Measurements from ENCODE around the gene TSEN54.
"Not testable (repeated sequence)": the region's sequence is repeated elsewhere in the genome, so short reads cannot be mapped to it uniquely, and the experiment has no call there.

TSEN54 gene

GRCh38 chr17:75518201-75518600 is 1.9 kb downstream of the TSEN54 start:
- DNase-seq (ENCODE audit: low read depth in 2 of 2): no peak

DNA sequence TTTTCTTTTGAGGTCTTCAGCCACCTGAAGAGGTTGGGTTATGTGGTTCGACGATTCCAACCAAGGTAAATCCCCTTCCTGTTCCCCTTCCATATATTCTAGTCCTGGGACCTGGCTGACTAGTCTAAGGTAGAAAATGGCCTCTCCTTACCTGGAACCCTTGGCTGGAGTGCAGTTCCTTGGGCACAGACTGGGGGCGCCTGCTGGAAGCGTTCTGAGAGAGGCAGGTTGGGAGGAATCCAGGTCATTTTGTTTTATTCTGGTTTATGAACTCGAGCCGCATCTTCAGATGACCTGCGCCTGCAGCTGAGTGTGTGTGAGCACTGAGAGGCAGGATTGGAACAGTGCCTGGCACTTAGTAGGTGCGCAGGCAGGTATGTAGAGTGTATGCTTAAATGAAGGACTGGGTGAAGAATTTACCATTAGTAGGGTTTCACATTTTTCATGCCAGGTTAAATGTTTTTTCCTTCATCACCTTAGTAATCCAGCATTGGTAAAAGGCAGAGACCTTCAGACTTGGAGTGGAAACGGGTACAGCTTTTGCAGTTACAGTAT is 2.7 kb downstream of the TSEN54 start:
- DNase-seq (ENCODE audit: low read depth in 2 of 2): no peak

- not testable (repeated sequence) for DNase-seq (ENCODE audit: low read depth in 2 of 2)
Measured at GRCh38 chr17:75520413-75520812, 4.1 kb downstream of the TSEN54 start.

- no peak for DNase-seq (ENCODE audit: low read depth in 2 of 2)
Measured at GRCh38 chr17:75521290-75521689, 5.0 kb downstream of the TSEN54 start.

DNA sequence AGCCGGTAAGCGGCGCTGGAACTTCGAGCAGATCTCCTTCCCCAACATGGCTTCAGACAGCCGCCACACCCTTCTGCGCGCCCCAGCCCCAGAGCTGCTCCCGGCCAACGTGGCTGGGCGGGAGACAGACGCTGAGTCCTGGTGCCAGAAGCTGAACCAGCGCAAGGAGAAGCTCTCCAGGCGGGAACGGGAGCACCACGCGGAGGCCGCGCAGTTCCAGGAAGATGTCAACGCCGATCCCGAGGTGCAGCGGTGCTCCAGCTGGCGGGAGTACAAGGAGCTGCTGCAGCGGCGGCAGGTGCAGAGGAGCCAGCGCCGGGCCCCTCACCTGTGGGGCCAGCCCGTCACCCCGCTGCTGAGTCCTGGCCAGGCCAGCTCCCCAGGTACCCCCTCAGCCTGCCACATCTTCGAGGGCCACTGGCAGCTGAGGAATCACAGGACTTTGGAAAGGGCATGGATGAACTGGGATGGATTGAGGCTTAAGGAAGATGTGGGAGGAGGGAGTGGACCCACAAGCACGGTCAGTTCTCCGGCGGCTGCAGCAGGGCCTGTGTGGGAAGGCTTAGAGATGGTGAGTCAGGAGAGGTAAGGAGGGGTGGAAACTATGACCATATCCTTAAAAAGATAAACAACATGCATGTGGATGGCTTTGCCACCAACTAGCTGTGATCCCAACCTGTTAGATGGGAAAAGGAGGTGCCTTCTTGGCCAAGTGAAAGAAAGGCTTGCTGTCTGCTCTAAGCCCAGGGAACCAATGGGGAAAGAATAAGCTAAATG is 5.8 kb downstream of the TSEN54 start:
- no peak for DNase-seq (ENCODE audit: low read depth in 2 of 2)

- no peak for DNase-seq (ENCODE audit: low read depth in 2 of 2)
Measured at GRCh38 chr17:75523647-75524046, 7.3 kb downstream of the TSEN54 start.

DNA sequence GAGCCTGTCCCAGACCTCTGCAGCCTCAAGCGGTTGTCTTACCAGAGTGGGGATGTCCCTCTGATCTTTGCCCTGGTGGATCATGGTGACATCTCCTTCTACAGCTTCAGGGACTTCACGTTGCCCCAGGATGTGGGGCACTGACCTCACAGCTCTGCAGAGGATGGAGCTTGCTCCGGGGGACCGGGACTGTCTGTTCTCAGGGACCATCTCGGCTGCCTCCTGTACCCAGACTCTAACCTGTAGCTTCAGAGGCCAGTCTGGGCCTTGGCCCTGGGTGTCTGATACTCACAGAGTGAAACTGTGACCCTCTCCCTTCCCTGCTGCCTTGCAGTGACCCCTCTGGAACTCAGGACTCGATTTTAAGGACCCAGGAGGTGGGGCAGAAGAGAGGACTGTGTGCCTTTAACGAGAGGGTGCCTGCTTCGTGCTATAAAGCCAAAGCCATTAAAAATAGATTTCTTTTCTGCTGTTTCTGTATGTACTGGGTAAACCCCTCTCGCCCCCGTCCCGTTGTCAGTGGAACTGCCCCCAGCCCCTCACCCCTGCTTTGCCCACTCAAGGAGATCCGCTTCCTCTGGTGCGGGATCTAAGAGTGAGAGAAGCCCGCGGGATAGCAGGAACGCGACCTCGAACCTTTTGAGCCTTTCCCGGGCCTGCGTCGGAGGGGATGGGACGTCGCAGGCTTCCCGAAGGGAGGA is 8.1 kb downstream of the TSEN54 start:
- DNase-seq (ENCODE audit: low read depth in 2 of 2): no peak

- peak; percentile 60 to 76 for DNase-seq (ENCODE audit: low read depth in 2 of 2)
Measured at GRCh38 chr17:75524970-75525805, 8.9 kb downstream of the TSEN54 start, which contains the start of gene LLGL2. TSS of gene LLGL2 (plus strand) at chr17:75525697. CDS start at chr17:75543427, 17,730 bp downstream.

DNA sequence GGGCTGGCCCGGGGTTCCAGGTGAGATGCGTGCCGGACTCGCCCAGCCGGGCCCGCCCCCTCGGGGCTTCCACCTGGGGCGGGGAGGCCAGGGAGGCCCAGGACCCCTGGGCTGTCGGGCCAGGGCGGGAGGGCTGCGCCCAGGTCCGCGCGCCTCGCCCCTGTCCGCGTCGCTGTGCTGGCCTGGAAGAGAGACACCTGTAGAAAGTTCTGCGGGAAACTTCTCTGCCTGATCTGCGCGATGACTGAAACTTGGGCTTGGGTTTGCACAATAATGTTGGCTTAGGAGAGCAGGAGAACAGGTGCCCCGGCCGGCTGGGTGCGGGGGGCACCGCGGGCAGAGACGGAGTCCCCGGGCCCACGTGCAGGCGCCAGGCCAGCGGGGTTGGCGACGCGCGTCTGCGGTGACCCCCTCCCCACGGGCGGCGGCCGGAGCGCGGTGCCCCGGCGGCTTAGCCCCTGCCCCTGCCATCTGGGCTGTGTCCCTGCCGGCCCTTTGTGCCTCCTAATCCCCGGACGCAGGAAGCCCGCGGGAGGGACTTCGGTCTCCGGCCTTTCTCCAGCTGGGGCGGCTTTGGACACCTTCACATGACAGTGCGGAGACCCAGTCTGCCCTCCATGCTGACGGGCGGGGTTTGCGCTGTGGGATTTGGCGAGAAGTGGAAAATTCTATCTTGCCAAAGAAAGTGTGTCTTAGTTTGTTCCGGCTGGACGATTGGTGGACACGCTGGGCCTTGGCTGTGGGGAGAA is 9.7 kb downstream of the TSEN54 start:
- no peak for DNase-seq (ENCODE audit: low read depth in 2 of 2)

DNA sequence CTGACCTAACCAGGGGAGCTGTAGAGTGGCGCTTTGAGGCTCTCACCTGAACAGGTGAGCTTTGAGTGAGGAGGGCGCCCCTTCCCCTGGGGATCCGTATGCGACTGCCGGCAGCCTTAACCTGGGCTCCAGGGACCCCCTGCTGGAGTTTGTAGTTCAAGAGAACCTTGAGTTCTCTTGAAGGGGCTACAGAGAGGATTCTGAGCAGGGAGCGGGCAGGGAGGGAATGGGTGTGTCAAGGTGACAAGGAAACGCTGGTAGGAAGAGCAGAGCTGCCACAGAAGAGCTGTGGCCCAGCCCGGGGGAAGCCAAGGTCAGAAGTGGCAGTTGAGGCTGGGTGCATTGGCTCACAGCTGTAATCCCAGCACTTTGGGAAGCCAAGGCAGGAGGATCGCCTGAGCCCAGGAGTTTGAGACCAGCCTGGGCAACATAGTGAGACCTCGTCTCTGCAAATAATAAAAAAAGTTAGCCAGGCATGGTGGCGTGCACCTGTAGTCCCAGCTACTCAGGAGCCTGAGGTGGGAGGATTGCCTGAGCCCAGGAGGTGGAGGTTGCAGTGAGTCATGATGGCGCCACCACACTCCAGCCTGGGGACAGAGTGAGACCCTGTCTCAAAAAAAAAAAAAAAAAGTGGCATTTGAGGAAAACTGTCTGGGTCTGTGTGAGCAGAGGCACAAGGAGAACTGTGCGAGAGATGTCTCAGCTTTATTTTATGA is 10.4 kb downstream of the TSEN54 start:
- DNase-seq (ENCODE audit: low read depth in 2 of 2): no peak

- DNase-seq (ENCODE audit: low read depth in 2 of 2): no peak
Measured at GRCh38 chr17:75530837-75531720, 14.8 kb downstream of the TSEN54 start.

- no peak for DNase-seq (ENCODE audit: low read depth in 2 of 2)
Measured at GRCh38 chr17:75531721-75532072, 15.4 kb downstream of the TSEN54 start.

- peak; percentile 42 to 52 for DNase-seq (ENCODE audit: low read depth in 2 of 2)
Measured at GRCh38 chr17:75535119-75535537, 18.8 kb downstream of the TSEN54 start.

- DNase-seq (ENCODE audit: low read depth in 2 of 2): no peak
Measured at GRCh38 chr17:75535871-75536270, 19.5 kb downstream of the TSEN54 start.

- DNase-seq (ENCODE audit: low read depth in 2 of 2): no peak
Measured at GRCh38 chr17:75536366-75536765, 20.0 kb downstream of the TSEN54 start.

GRCh38 chr17:75539967-75540729 is 23.8 kb downstream of the TSEN54 start:
- no peak for DNase-seq (ENCODE audit: low read depth in 2 of 2)

DNA sequence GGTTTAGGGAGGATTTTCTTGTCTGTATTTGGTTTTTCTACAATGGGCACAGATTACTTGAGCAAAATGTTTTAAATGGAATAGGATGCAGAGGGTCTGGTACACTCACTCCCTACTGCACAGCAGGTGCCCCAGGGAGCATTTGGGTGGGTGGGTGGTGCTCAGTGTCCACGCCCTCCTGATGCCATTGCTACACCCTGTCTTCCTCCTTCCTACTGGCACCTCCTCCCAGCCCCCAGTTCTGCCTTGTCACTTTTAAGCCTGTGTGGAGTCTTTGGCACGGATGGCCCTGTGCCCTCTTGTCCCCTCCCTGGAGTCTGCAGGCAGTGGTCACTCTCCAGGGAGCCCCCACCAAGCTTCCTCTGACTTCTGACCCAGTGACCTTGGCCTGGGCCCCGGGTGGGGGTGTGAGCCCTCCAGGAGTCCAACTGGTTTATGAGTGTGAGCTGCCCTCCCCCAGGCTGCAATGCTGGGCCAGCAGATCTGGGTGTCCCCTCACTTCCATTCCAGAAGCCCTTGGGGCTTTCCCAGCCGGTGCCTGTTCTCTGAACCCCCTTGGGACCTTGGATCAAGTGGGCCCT is 24.7 kb downstream of the TSEN54 start:
- DNase-seq (ENCODE audit: low read depth in 2 of 2): no peak

DNA sequence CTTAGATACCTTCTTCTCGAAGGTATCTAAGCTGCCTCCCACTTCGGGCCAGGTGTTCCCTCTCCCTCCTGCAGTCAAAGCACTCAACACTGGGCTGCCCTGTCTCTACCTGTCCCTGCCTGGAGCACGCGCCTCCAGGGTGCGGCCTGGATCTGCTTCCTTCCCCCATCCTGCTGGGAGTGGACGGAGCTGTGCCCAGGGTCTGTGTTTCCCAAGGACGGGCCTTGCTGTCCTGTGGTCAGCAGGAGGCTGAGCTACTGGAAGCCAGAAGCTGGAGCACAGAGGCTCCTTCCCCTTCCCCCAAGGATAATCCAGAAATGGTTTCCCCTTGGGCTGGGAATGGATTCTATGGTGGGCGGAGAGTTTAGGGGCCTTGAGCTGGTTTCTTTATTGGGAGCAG is 25.9 kb downstream of the TSEN54 start:
- no peak for DNase-seq (ENCODE audit: low read depth in 2 of 2)

All from stimulated activated CD8-positive, alpha-beta memory T cell treated with anti-CD3 and anti-CD28 coated beads, Interleukin-2, amount 100 ng/mL, for 48 hours (primary cell).